CD4-positive, alpha-beta memory T cell (primary cell): ENCODE results near the gene AK9. TPM values are rescaled to one million over a fixed set of nuclear protein-coding genes. Genes with fewer than 3 reads are reported as not detected.

Experiments
- CTCF ChIA-PET: fragments of 350-600 bp; sonication (Branson Sonifier 250); formaldehyde crosslinking; loops from one replicate; lab custom pipeline; 2021; ENCODE audit warnings: inconsistent platforms; ENCODE audit not compliant: partially characterized antibody; lab: Charles Lee
- POLR2A ChIA-PET: fragments of 350-600 bp; sonication (Branson Sonifier 250); formaldehyde crosslinking; loops from one replicate; lab custom pipeline; 2021; ENCODE audit not compliant: partially characterized antibody; lab: Charles Lee
- DNase-seq, 5 donors: peaks; one replicate each; pipeline versions ENCODE4 v3.0.0 to v3.0.0-alpha.2; 2020 to 2022; ENCODE audit warnings: mixed read lengths in 1 of 5
- H3K27ac ChIP-seq: one replicate; pipeline ENCODE4 v1.7.0; 2013; ENCODE audit warnings: low read depth, low read length
- H3K27me3 ChIP-seq: 2 replicates; pipeline ENCODE4 v1.7.0; 2013; ENCODE audit warnings: mild to moderate bottlenecking, low read length, moderate library complexity; ENCODE audit not compliant: insufficient read depth
- H3K36me3 ChIP-seq: 2 replicates; pipeline ENCODE4 v1.7.0; 2013; ENCODE audit warnings: mild to moderate bottlenecking, low read length, moderate library complexity; ENCODE audit not compliant: insufficient read depth
- H3K4me1 ChIP-seq: 2 replicates; pipeline ENCODE4 v1.7.0; 2013; ENCODE audit warnings: mild to moderate bottlenecking, low read length, moderate library complexity; ENCODE audit not compliant: insufficient read depth
- H3K4me3 ChIP-seq, 2 donors: one replicate each; pipeline ENCODE4 v1.7.0; 2013; ENCODE audit warnings: low read length in 2 of 2, mild to moderate bottlenecking in 1 of 2
- H3K9me3 ChIP-seq, 2 donors: one replicate each; pipeline ENCODE4 v1.7.0; 2013; ENCODE audit warnings: low read length in 2 of 2, control low read depth in 1 of 2; ENCODE audit not compliant: control insufficient read depth in 1 of 2
- H3K27ac Mint-ChIP-seq, 7 donors: one replicate each; pipeline ENCODE4 v1.8.0; 2020 to 2021; ENCODE audit warnings: mixed read lengths in 7 of 7, mild to moderate bottlenecking in 6 of 7, inconsistent platforms in 3 of 7, moderate library complexity in 3 of 7
- H3K27me3 Mint-ChIP-seq, 2 donors: one replicate each; pipeline ENCODE4 v1.8.0; 2020 to 2021; ENCODE audit warnings: mixed read lengths in 2 of 2
- H3K36me3 Mint-ChIP-seq, 2 donors: one replicate each; pipeline ENCODE4 v1.8.0; 2020 to 2021; ENCODE audit warnings: mixed read lengths in 2 of 2, inconsistent platforms in 1 of 2, mild to moderate bottlenecking in 1 of 2
- H3K4me1 Mint-ChIP-seq, 4 donors: one replicate each; pipeline ENCODE4 v1.8.0; 2020 to 2021; ENCODE audit warnings: mixed read lengths in 4 of 4, mild to moderate bottlenecking in 1 of 4
- H3K4me3 Mint-ChIP-seq, 8 donors: one replicate each; pipeline ENCODE4 v1.8.0; 2020 to 2021; ENCODE audit warnings: mixed read lengths in 8 of 8, mild to moderate bottlenecking in 7 of 8, moderate library complexity in 6 of 8, inconsistent platforms in 3 of 8
- H3K9me3 Mint-ChIP-seq, 8 donors: one replicate each; pipeline ENCODE4 v1.8.0; 2020 to 2021; ENCODE audit warnings: mixed read lengths in 8 of 8, mild to moderate bottlenecking in 5 of 8, inconsistent platforms in 3 of 8, moderate library complexity in 1 of 8
- intact Hi-C: fragments of 100-400 bp; cut with micrococcal nuclease; formaldehyde crosslinking; loops from one replicate; pipeline ENCODE4 v1.15.1; 2023
- polyA plus RNA-seq, 2 donors: library from polyadenylated mRNA; unstranded; fragments of 300-500 nt; fragmentation: Illumina TruSeq; gene quantifications; one replicate each; pipeline ENCODE4 v1.2.3, GENCODE V29; 2021
- total RNA-seq, 2 experiments: library from RNA; stranded (reverse); gene quantifications; one replicate each; pipeline ENCODE4 v1.2.3, GENCODE V29; 2021

AK9 gene
- total and polyA plus RNA-seq, 4 experiments from 2014 or later, result 5.1 to 18.4 (median 12.5) TPM

GRCh38 chr6:109669811-109670210 is 21.2 kb downstream of the AK9 start:
- no peaks in the 10 kb centered on the region for H3K9me3 ChIP-seq
- H3K4me1 Mint-ChIP-seq, result no peaks in the 10 kb centered on the region
- H3K27ac ChIP-seq, result no peak overlapping the region
- no peaks in the 10 kb centered on the region for H3K36me3 ChIP-seq
- intact Hi-C loops, result no loop called here
- peaks cover 26 to 39% of the 10 kb centered on the region in 2 donors for H3K36me3 Mint-ChIP-seq
- H3K9me3 Mint-ChIP-seq, result peaks cover 0 to 3% (median 0%) of the 10 kb centered on the region in 8 donors
- H3K27ac Mint-ChIP-seq, result no peak overlapping the region
- H3K4me1 ChIP-seq, result no peaks in the 10 kb centered on the region
- DNase-seq, result no peak
- POLR2A ChIA-PET, result no interaction called here
- no peak overlapping the region for H3K4me3 ChIP-seq
- no peak overlapping the region for H3K4me3 Mint-ChIP-seq
- CTCF ChIA-PET, result no interaction called here
- no peaks in the 10 kb centered on the region for H3K27me3 ChIP-seq
- no peaks in the 10 kb centered on the region for H3K27me3 Mint-ChIP-seq

DNA sequence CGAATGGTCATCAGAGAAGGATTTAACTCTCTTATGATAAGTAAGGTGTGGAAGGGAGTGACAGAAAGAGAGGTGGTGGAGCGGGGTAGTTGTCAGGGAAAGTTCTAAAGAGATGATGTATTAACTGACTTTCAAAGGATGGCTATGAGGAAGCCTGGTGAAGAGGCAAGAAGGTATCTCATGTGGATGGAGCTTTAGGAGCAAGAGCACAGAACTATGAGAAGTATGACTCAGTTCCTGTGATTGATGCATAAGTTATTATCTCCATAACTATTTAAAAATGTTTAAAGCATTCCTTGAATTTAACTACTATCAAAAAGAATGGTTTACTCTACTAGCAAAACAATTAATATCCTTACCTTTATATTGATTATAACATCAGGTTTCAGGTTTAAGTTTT is 28.8 kb downstream of the AK9 start:
- H3K4me3 ChIP-seq, result no peak overlapping the region
- H3K36me3 Mint-ChIP-seq, result peaks cover 9 to 15% of the 10 kb centered on the region in 2 donors
- H3K4me1 ChIP-seq, result no peaks in the 10 kb centered on the region
- no peak overlapping the region for H3K27ac Mint-ChIP-seq
- intact Hi-C loops, result no loop called here
- H3K4me1 Mint-ChIP-seq, result no peaks in the 10 kb centered on the region
- CTCF ChIA-PET, result no interaction called here
- POLR2A ChIA-PET, result no interaction called here
- no peaks in the 10 kb centered on the region for H3K27me3 ChIP-seq
- no peaks in the 10 kb centered on the region for H3K9me3 Mint-ChIP-seq
- no peaks in the 10 kb centered on the region for H3K27me3 Mint-ChIP-seq
- DNase-seq, result no peak
- no peaks in the 10 kb centered on the region for H3K36me3 ChIP-seq
- H3K4me3 Mint-ChIP-seq, result no peak overlapping the region
- H3K9me3 ChIP-seq, result no peaks in the 10 kb centered on the region
- no peak overlapping the region for H3K27ac ChIP-seq

GRCh38 chr6:109660526-109661320 is 30.3 kb downstream of the AK9 start:
- Mint-ChIP-seq H3K36me3 (peaks cover 9 to 17% of the 10 kb centered on the region in 2 donors), H3K9me3 (no peaks in the 10 kb centered on the region), H3K27me3 (no peaks in the 10 kb centered on the region), H3K27ac (no peak overlapping the region), H3K4me3 (no peak overlapping the region), H3K4me1 (no peaks in the 10 kb centered on the region)
- no peak overlapping the region for H3K4me3 ChIP-seq
- DNase-seq, result no peak
- H3K36me3 ChIP-seq, result no peaks in the 10 kb centered on the region
- intact Hi-C loops, result no loop called here
- no peaks in the 10 kb centered on the region for H3K4me1 ChIP-seq
- ChIA-PET POLR2A (no interaction called here), CTCF (no interaction called here)
- H3K27ac ChIP-seq, result no peak overlapping the region
- H3K27me3 ChIP-seq, result no peaks in the 10 kb centered on the region
- no peaks in the 10 kb centered on the region for H3K9me3 ChIP-seq

DNA sequence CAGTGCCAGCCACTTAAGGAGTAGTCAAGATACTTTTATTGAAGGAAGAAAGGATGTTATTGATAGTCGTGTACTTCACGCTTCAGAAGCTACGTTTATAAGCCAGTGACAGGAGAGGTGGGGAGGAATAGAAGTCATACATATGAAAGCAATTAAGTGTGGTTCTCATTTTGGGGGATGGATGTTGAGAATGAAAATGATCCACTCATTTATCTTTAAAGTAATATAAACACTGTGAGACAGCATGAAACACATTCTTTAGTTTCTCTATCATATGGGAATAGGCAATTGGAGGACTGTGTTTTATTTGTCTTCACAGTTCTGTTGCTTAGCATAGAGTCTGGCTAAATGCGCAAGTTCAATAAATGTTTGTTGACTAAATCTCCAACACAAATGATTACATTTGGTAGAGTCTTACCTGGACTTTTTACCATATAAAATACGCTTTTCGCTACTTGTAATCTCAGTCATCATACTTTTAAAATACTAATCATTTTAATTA is 35.2 kb downstream of the AK9 start:
- no peaks in the 10 kb centered on the region for H3K9me3 ChIP-seq
- H3K4me3 Mint-ChIP-seq, result no peak overlapping the region
- peaks cover 9 to 37% of the 10 kb centered on the region in 2 donors for H3K36me3 Mint-ChIP-seq
- no peaks in the 10 kb centered on the region for H3K27me3 Mint-ChIP-seq
- H3K4me1 ChIP-seq, result no peaks in the 10 kb centered on the region
- no peaks in the 10 kb centered on the region for H3K36me3 ChIP-seq
- intact Hi-C loops, result no loop called here
- H3K9me3 Mint-ChIP-seq, result peaks cover 0 to 2% (median 0%) of the 10 kb centered on the region in 8 donors
- H3K4me1 Mint-ChIP-seq, result no peaks in the 10 kb centered on the region
- no peak overlapping the region for H3K27ac ChIP-seq
- no peak for DNase-seq
- no peak overlapping the region for H3K4me3 ChIP-seq
- H3K27me3 ChIP-seq, result no peaks in the 10 kb centered on the region
- CTCF ChIA-PET, result no interaction called here
- POLR2A ChIA-PET, result no interaction called here
- H3K27ac Mint-ChIP-seq, result peak overlapping the region in 1 of 7 donors; percentile 3

- Mint-ChIP-seq H3K4me3 (no peak overlapping the region), H3K36me3 (peaks cover 7 to 44% of the 10 kb centered on the region in 2 donors), H3K27me3 (no peaks in the 10 kb centered on the region), H3K4me1 (no peaks in the 10 kb centered on the region), H3K9me3 (peaks cover 0 to 6% (median 0%) of the 10 kb centered on the region in 8 donors), H3K27ac (no peak overlapping the region)
- H3K27ac ChIP-seq, result no peak overlapping the region
- no peak overlapping the region for H3K4me3 ChIP-seq
- no peaks in the 10 kb centered on the region for H3K9me3 ChIP-seq
- no peaks in the 10 kb centered on the region for H3K27me3 ChIP-seq
- no peaks in the 10 kb centered on the region for H3K4me1 ChIP-seq
- intact Hi-C loops, result no loop called here
- CTCF ChIA-PET, result no interaction called here
- DNase-seq, result no peak
- H3K36me3 ChIP-seq, result no peaks in the 10 kb centered on the region
- POLR2A ChIA-PET, result no interaction called here
Observed at GRCh38 chr6:109653264-109653663, 37.7 kb downstream of the AK9 start.

- no peak overlapping the region for H3K4me3 Mint-ChIP-seq
- no peaks in the 10 kb centered on the region for H3K9me3 ChIP-seq
- H3K4me1 ChIP-seq, result no peaks in the 10 kb centered on the region
- no peak overlapping the region for H3K27ac Mint-ChIP-seq
- DNase-seq, result no peak
- H3K9me3 Mint-ChIP-seq, result peaks cover 0 to 18% (median 7%) of the 10 kb centered on the region in 8 donors
- no peak overlapping the region for H3K4me3 ChIP-seq
- no peaks in the 10 kb centered on the region for H3K36me3 ChIP-seq
- peaks cover 50 to 74% of the 10 kb centered on the region in 2 donors for H3K36me3 Mint-ChIP-seq
- H3K27me3 Mint-ChIP-seq, result no peaks in the 10 kb centered on the region
- intact Hi-C loops, result no loop called here
- no peaks in the 10 kb centered on the region for H3K27me3 ChIP-seq
- H3K4me1 Mint-ChIP-seq, result no peaks in the 10 kb centered on the region
- no peak overlapping the region for H3K27ac ChIP-seq
- ChIA-PET POLR2A (no interaction called here), CTCF (interaction anchor here (0.7 kb wide), 1 partner anchor 395 kb away, joined by 3 read pairs; no protein-coding TSS in a partner anchor)
Observed at GRCh38 chr6:109644131-109644530, 46.9 kb downstream of the AK9 start.

DNA sequence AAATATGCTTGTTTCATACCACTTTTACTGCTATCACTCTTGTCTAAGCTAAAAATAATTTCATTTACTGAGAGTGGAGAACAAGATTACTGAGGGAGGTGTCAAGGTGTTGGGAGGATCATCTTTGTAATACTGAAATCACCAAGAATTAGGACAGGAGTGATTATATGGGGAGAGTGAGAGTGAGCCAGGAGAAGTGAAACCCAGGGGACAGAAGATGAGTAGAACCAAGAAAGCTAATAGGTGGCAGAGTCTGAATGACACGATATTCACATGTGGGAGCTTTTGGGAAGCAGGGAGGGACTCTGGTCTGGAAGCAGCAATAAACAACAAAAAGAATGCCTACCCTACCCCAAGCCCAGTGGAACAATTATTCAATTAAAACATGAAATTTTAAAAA is 58.6 kb downstream of the AK9 start:
- Histone ChIP-seq H3K4me1 (no peaks in the 10 kb centered on the region), H3K27me3 (no peaks in the 10 kb centered on the region), H3K27ac (no peak overlapping the region), H3K36me3 (no peaks in the 10 kb centered on the region), H3K9me3 (no peaks in the 10 kb centered on the region), H3K4me3 (no peak overlapping the region)
- CTCF ChIA-PET, result no interaction called here
- no peaks in the 10 kb centered on the region for H3K27me3 Mint-ChIP-seq
- H3K36me3 Mint-ChIP-seq, result peaks cover 19 to 39% of the 10 kb centered on the region in 2 donors
- peaks cover 4 to 7% (median 6%) of the 10 kb centered on the region in 4 donors for H3K4me1 Mint-ChIP-seq
- DNase-seq, result no peak
- POLR2A ChIA-PET, result no interaction called here
- H3K4me3 Mint-ChIP-seq, result no peak overlapping the region
- H3K9me3 Mint-ChIP-seq, result peaks cover 0 to 4% (median 0%) of the 10 kb centered on the region in 8 donors
- no peak overlapping the region for H3K27ac Mint-ChIP-seq
- intact Hi-C loops, result no loop called here
